HG02571 (cell line): ENCODE data around the gene ENG.

Experiments
- ATAC-seq: cut with Tn5 transposase; IDR thresholded peaks from one replicate; pipeline ENCODE4 v1.9.1; 2021; ENCODE audit warnings: mild to moderate bottlenecking, moderate library complexity; ENCODE audit not compliant: unreplicated experiment

The ENG gene

GRCh38 chr9:127778280-127779135 is 76.0 kb downstream of the ENG start, which contains the start of gene SH2D3C:
TSS of gene SH2D3C (minus strand) at chr9:127778666. CDS start at chr9:127778627, 39 bp downstream.
- ATAC-seq: peak; percentile 30

- ATAC-seq: no peak
Measured at GRCh38 chr9:127777368-127777980, 77.0 kb downstream of the ENG start.

- ATAC-seq: no peak
Measured at GRCh38 chr9:127776924-127777289, 77.6 kb downstream of the ENG start.

DNA sequence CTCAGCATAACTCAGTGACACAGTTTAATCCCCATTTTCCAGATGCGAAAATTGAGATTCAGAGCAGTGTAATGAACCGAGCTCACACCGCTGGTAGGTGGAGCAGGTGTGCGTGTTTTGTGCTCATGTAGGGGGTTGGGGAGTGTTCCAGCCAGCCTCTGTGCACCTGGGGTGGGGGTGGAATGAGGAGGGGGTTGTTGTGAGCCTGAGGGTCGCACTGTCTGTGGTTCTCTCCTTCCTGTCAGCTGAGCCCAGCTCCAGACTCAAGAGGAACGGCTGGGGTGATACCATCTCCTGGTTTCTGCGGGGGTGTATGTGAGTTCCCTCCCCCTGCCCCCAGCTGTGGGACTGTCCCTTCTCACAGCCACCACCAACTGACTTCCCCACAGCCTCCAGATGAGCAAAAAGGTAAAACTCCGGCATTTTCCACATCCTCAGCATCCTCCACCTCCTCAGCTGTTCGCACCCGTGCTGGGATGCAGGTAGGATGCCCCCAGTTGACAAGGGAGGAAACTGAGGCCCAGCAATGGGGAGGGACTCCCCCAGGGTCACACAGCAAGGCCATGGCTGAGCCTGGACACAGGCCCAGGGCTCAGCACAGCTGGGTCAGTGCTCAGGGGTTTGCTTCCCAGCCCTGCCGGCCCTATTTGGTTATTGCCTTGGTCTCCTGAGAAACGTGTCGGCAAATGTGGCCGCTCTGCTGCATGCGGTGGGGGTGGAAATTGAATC is 78.1 kb downstream of the ENG start:
- no peak for ATAC-seq

DNA sequence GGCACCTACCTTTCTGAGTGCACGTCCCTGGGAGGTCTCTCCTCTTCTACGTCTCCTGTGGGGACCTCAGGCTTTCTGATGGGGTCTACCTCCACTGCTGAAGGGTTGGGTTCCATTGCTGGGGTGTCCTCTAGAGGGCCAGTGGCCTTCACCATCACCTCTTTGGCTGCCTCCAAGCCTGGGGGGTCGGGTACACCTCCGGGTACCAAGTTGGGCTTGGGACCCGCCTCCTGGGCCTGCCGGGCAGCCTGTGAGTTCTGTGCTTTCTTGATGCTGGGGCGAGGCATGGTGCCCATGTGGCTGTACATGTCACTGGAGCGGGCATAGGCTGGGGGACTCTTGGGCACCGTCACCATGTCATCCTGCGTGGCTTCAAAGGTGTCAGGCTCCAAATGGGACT is 80.5 kb downstream of the ENG start:
- ATAC-seq: no peak

GRCh38 chr9:127773272-127773671 is 81.2 kb downstream of the ENG start:
- no peak for ATAC-seq

- no peak for ATAC-seq
Measured at GRCh38 chr9:127772603-127773002, 81.9 kb downstream of the ENG start.

DNA sequence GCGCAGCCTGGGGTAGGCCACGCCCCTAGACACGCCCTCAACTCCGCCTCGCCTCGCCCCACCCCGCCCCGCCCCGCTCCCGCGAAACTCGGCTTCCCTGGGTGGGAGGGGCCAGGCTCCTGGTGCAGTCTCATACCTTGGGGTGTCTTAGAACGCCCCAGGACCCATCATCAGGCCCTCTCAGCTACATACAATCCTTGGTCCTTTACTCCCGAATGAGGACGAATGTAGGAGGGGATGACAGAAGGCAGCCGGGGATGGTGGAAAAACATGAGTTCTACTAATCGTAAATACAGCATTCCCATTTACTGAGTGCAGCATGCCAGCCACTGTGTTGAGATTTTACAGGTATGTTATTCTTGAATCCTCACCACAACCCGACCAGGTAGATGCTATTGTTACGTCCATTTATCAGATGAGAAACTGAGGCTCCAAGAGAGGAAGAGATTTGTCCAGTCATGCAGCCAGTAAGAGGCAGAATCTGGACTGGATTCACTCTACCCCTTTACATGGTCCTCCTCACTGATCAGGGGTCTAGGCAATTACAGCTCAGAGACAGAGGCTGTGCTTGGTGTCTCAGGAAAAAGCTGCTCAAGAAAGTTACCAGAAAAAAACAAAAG is 82.8 kb downstream of the ENG start:
- no peak for ATAC-seq

DNA sequence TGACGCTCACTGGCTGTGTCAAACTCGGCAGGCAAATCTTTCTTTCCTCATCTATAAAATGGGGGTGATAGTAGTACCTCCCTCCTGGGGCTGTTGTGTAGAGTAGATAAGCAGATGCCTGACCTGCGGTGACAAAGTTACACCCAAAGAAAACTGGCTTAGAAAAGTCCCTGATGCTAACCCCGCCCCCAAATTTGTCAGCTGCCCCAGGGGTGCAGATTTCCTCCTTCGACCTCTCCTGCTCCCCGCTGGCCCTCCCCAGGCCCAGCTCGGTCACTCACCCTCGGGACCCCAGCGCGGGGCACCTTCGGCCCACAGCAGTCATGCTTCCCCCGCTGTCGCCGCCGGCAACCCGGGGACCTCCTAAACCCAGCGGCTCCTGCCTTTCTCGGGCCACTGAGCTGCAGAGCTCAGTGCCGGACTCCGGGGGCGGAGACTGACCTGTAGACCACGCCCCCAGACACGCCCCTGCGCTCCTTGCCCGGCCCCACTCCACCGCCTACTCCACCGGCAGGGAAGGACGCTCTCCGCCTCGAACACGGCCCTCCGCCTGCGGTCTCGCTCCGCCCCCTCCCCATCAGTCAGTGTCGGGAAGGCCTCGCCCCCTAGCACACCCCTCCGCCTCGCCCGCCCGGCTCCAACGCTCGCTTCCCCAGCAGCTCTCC is 83.4 kb downstream of the ENG start:
- ATAC-seq: peak; percentile 85

- no peak for ATAC-seq
Measured at GRCh38 chr9:127770583-127770904, 83.9 kb downstream of the ENG start.

DNA sequence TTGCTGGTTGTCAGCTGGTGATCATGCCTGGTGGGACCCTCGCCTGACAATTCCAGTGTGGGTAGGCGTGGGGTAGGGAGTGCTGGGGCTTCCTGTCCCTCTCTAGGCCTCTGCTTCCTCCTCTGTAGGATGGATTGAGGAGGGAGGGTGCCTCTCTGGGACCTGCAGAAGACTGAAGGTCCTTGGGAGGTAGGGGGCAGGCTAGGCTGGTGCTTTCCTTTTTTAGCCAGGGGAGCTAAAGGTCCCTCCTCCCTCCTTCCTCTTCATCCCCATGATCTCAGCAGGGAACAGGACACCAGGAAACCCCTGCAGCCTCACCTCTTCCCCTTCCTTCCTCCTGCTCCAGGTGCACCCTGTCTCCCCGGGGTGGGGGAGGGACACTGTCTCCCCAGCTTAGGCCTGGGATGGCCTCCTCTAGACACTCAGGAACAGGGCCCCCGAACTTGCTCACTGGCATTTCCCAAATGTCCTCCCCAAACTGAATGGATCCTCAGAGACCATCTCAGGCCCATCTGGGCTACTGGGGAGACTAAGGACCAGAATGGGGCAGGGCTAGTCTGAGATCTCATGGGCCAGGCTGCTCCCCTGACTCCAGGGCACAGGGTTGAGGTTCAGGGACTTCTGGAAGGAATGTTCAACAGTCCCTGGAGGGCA is 84.4 kb downstream of the ENG start:
- ATAC-seq: no peak

- no peak for ATAC-seq
Measured at GRCh38 chr9:127769101-127769500, 85.4 kb downstream of the ENG start.

- ATAC-seq: no peak
Measured at GRCh38 chr9:127768698-127769097, 85.8 kb downstream of the ENG start.

GRCh38 chr9:127767909-127768331 is 86.5 kb downstream of the ENG start:
- ATAC-seq: no peak

DNA sequence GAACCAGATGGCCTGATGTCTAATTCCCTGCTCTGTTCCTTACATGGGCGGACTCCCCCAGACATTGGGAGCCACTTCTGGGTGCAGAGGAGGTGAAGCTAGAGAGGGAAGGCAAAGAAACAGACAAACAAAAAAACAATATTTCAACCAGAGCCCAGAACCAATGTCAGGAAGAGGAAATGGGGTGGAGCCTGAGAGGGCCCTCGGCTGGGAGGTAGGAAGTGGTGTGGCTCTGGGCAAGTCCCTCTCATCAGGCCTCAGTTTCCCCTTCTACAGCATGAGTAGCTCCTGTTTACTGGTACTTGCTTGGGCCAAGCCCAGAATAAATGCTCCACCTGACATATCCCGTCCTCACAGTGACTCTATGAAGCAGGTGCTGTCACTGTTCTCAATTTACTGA is 87.0 kb downstream of the ENG start:
- ATAC-seq: no peak

DNA sequence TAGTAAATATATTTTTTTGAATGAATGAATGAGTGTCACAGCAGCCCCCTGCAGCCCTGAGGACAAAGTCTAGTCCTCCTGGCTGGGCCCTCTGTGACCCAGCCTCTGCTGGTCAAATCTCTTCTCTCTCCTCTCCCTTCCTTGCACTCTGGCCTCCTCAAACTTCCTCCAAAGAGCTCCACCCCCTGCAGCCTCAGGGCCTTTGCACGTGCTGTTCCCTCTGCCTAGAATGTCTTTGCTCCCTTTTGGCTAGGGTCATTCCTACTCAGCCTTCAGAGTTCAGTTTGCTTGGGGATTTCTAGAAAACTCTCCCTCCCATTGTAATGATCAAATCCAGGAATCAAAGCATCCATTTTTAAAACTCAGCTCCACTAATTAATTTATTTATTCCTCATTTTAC is 89.0 kb downstream of the ENG start:
- no peak for ATAC-seq
